HEK293 (cell line): Measurements from ENCODE around the gene CBFB.
A peak's percentile ranks its signal among the peaks of the same experiment; 100 is the strongest.

Experiments used
- CTCF ChIA-PET: fragments of 350-600 bp; formaldehyde crosslinking; extraction: SDS; loops from one replicate; lab custom pipeline; 2021; ENCODE audit warnings: antibody characterized with exemption; lab: Yijun Ruan, JAX
- POLR2A ChIA-PET: fragments of 300-600 bp; formaldehyde crosslinking; extraction: SDS; loops from one replicate; lab custom pipeline; 2020; ENCODE audit warnings: antibody characterized with exemption, inconsistent platforms; lab: Yijun Ruan, JAX
- H3K27ac ChIP-seq: fragments of 200-500 bp; sonication (Bioruptor generic); 2 replicates; pipeline ENCODE4 v1.5.1; 2014; ENCODE audit warnings: low read depth, low read length, control low read depth, inconsistent platforms; ENCODE audit errors: extremely low read depth
- H3K36me3 ChIP-seq, 2 experiments: fragments of 200-500 bp in 1 of 2; sonication (Bioruptor generic) in 1 of 2; 1 replicate in 1 of 2; 2 replicates in 1 of 2; pipeline ENCODE4 v1.5.1; 2014 to 2017; ENCODE audit warnings: inconsistent platforms in 2 of 2, low read length in 2 of 2; ENCODE audit not compliant: control insufficient read depth in 2 of 2, insufficient read depth in 1 of 2
- H3K4me1 ChIP-seq: fragments of 200-500 bp; sonication (Bioruptor generic); 2 replicates; pipeline ENCODE4 v1.5.1; 2014; ENCODE audit warnings: mild to moderate bottlenecking, low read length, inconsistent platforms; ENCODE audit not compliant: control insufficient read depth, insufficient read depth
- H3K4me3 ChIP-seq: 2 replicates; pipeline ENCODE4 v1.5.1; 2011; ENCODE audit warnings: low read depth, mild to moderate bottlenecking, control low read depth, low read length, moderate library complexity
- H3K9me3 ChIP-seq: fragments of 200-500 bp; sonication (Bioruptor generic); 2 replicates; pipeline ENCODE4 v1.5.1; 2014; ENCODE audit warnings: low read depth, low read length, inconsistent platforms; ENCODE audit not compliant: control insufficient read depth, insufficient read depth
- RBAK ChIP-seq: fragments of 450-650 bp; formaldehyde crosslinking; IDR thresholded peaks from 2 replicates; pipeline ENCODE4 v1.5.1; 2016; ENCODE audit warnings: missing biosample characterization, missing genetic modification characterization
- SP7 ChIP-seq: fragments of 450-650 bp; formaldehyde crosslinking; IDR thresholded peaks from 2 replicates; pipeline ENCODE4 v1.5.1; 2016; ENCODE audit warnings: missing biosample characterization, missing genetic modification characterization
- WT1 ChIP-seq: fragments of 450-650 bp; formaldehyde crosslinking; IDR thresholded peaks from 2 replicates; pipeline ENCODE4 v1.5.1; 2016; ENCODE audit warnings: missing biosample characterization, missing genetic modification characterization
- ZBTB21 ChIP-seq: fragments of 450-650 bp; formaldehyde crosslinking; IDR thresholded peaks from 2 replicates; pipeline ENCODE4 v1.5.1; 2017; ENCODE audit warnings: missing biosample characterization, missing genetic modification characterization
- ZBTB7A ChIP-seq: fragments of 450-650 bp; formaldehyde crosslinking; IDR thresholded peaks from 2 replicates; pipeline ENCODE4 v1.5.1; 2016; ENCODE audit warnings: low read depth, missing biosample characterization, missing genetic modification characterization
- ZNF10 ChIP-seq: fragments of 450-650 bp; formaldehyde crosslinking; IDR thresholded peaks from 2 replicates; pipeline ENCODE4 v1.5.1; 2017; ENCODE audit warnings: missing biosample characterization, missing genetic modification characterization
- ZNF19 ChIP-seq: fragments of 450-650 bp; formaldehyde crosslinking; IDR thresholded peaks from 2 replicates; pipeline ENCODE4; 2016; ENCODE audit warnings: missing biosample characterization, missing genetic modification characterization, low read depth
- ZNF2 ChIP-seq: fragments of 450-650 bp; formaldehyde crosslinking; IDR thresholded peaks from 2 replicates; pipeline ENCODE4 v1.5.1; 2016; ENCODE audit warnings: missing biosample characterization, missing genetic modification characterization
- ZNF311 ChIP-seq: fragments of 450-650 bp; formaldehyde crosslinking; IDR thresholded peaks from 2 replicates; pipeline ENCODE4 v1.5.1; 2017; ENCODE audit warnings: missing biosample characterization, missing genetic modification characterization, borderline replicate concordance
- ZNF324 ChIP-seq: fragments of 450-650 bp; formaldehyde crosslinking; IDR thresholded peaks from 2 replicates; pipeline ENCODE4 v1.5.1; 2016; ENCODE audit warnings: missing biosample characterization, missing genetic modification characterization
- ZNF335 ChIP-seq: fragments of 450-650 bp; formaldehyde crosslinking; conservative IDR thresholded peaks from 2 replicates; pipeline ENCODE4 v1.5.1; 2016; ENCODE audit warnings: missing biosample characterization, missing genetic modification characterization
- ZNF341 ChIP-seq: fragments of 450-650 bp; formaldehyde crosslinking; IDR thresholded peaks from 2 replicates; pipeline ENCODE4; 2016; ENCODE audit warnings: low read depth, missing biosample characterization, missing genetic modification characterization
- ZNF473 ChIP-seq: fragments of 450-650 bp; formaldehyde crosslinking; IDR thresholded peaks from 2 replicates; pipeline ENCODE4 v1.5.1; 2017; ENCODE audit warnings: missing biosample characterization, missing genetic modification characterization
- ZNF518A ChIP-seq: fragments of 450-650 bp; formaldehyde crosslinking; conservative IDR thresholded peaks from 2 replicates; pipeline ENCODE4 v1.5.1; 2016; ENCODE audit warnings: low read depth, missing biosample characterization, missing genetic modification characterization
- ZNF529 ChIP-seq: fragments of 450-650 bp; formaldehyde crosslinking; IDR thresholded peaks from 2 replicates; pipeline ENCODE4 v1.5.1; 2017; ENCODE audit warnings: missing genetic modification characterization, missing biosample characterization; ENCODE audit not compliant: insufficient replicate concordance
- ZNF544 ChIP-seq: fragments of 450-650 bp; formaldehyde crosslinking; IDR thresholded peaks from 2 replicates; pipeline ENCODE4 v1.5.0; 2017; ENCODE audit warnings: missing biosample characterization, missing genetic modification characterization
- ZNF621 ChIP-seq: fragments of 450-650 bp; formaldehyde crosslinking; IDR thresholded peaks from 2 replicates; pipeline ENCODE4 v1.5.1; 2017; ENCODE audit warnings: missing biosample characterization, missing genetic modification characterization
- ZNF664 ChIP-seq: fragments of 450-650 bp; formaldehyde crosslinking; IDR thresholded peaks from 2 replicates; pipeline ENCODE4 v1.5.1; 2016; ENCODE audit warnings: missing biosample characterization, missing genetic modification characterization
- ZNF768 ChIP-seq: fragments of 450-650 bp; formaldehyde crosslinking; IDR thresholded peaks from 2 replicates; pipeline ENCODE4 v1.5.1; 2018; ENCODE audit warnings: missing biosample characterization, mild to moderate bottlenecking, missing genetic modification characterization
- ZNF777 ChIP-seq: fragments of 450-650 bp; formaldehyde crosslinking; IDR thresholded peaks from 2 replicates; pipeline ENCODE4 v1.5.1; 2017; ENCODE audit warnings: missing biosample characterization, missing genetic modification characterization, borderline replicate concordance
- ZNF791 ChIP-seq: fragments of 450-650 bp; formaldehyde crosslinking; IDR thresholded peaks from 2 replicates; pipeline ENCODE4 v1.5.1; 2016; ENCODE audit warnings: missing biosample characterization, missing genetic modification characterization
- ZNF837 ChIP-seq: fragments of 450-650 bp; formaldehyde crosslinking; IDR thresholded peaks from 2 replicates; pipeline ENCODE4 v1.5.1; 2016; ENCODE audit warnings: missing biosample characterization, missing genetic modification characterization
- ZSCAN23 ChIP-seq: fragments of 450-650 bp; formaldehyde crosslinking; IDR thresholded peaks from 2 replicates; pipeline ENCODE4 v1.5.1; 2016; ENCODE audit warnings: missing biosample characterization, missing genetic modification characterization
- ZXDB ChIP-seq: fragments of 450-650 bp; formaldehyde crosslinking; IDR thresholded peaks from 2 replicates; pipeline ENCODE4 v1.5.1; 2016; ENCODE audit warnings: missing biosample characterization, missing genetic modification characterization

Gene CBFB

GRCh38 chr16:67024384-67025209, 4.4 kb upstream of the CBFB start:
- POLR2A ChIA-PET: no interaction called here
- Histone ChIP-seq H3K9me3 (no peaks in the 10 kb centered on the region), H3K27ac (no peak overlapping the region), H3K4me1 (peaks cover 5% of the 10 kb centered on the region; the same call in 1 of the 2 replicates), H3K4me3 (no peak overlapping the region), H3K36me3 (no peaks in the 10 kb centered on the region)
- no peak for TF ChIP-seq ZNF791
- TF ChIP-seq ZNF473 (tag by site-specific recombination): no peak
- TF ChIP-seq ZNF2 (tag by site-specific recombination): no peak
- no peak for TF ChIP-seq ZNF768 (tag by site-specific recombination)
- TF ChIP-seq SP7 (tag by site-specific recombination): peak; percentile 95
- TF ChIP-seq ZXDB (tag by site-specific recombination): no peak
- 0 out of 2 replicates have a peak, but pooled peaks have one; percentile 23 for TF ChIP-seq ZNF335 (tag by site-specific recombination)
- TF ChIP-seq ZNF544: no peak
- TF ChIP-seq ZNF777 (tag by site-specific recombination): no peak
- no peak for TF ChIP-seq ZSCAN23 (tag by site-specific recombination)
- no peak for TF ChIP-seq ZNF621 (tag by site-specific recombination)
- peak; percentile 28; the same call in 1 of the 2 replicates for TF ChIP-seq ZBTB21 (tag by site-specific recombination)
- CTCF ChIA-PET: interaction anchor here (0.7 to 13.3 kb wide), 3 partner anchors 11 to 130 kb away, joined by 4 to 155 read pairs (median 104); no protein-coding TSS in a partner anchor

- Histone ChIP-seq H3K36me3 (no peaks in the 10 kb centered on the region), H3K9me3 (no peaks in the 10 kb centered on the region), H3K4me3 (no peak overlapping the region), H3K4me1 (peaks cover 5% of the 10 kb centered on the region; the same call in 1 of the 2 replicates), H3K27ac (no peak overlapping the region)
- no peak for TF ChIP-seq ZNF664 (tag by site-specific recombination)
- no peak for TF ChIP-seq ZNF19
- TF ChIP-seq ZNF837 (tag by site-specific recombination): no peak
- TF ChIP-seq RBAK: no peak
- TF ChIP-seq ZBTB7A: no peak
- TF ChIP-seq ZNF324 (tag by site-specific recombination): no peak
- TF ChIP-seq WT1 (tag by site-specific recombination): no peak
- TF ChIP-seq ZNF473 (tag by site-specific recombination): no peak
- no peak for TF ChIP-seq ZNF341
- no peak for TF ChIP-seq ZNF529 (tag by site-specific recombination)
- no peak for TF ChIP-seq ZNF311 (tag by site-specific recombination)
- ChIA-PET POLR2A (no interaction called here), CTCF (interaction anchor here (0.7 kb wide), 1 partner anchor 12 kb away, joined by 4 read pairs; no protein-coding TSS in a partner anchor)
Measured at GRCh38 chr16:67025210-67025550, 3.8 kb upstream of the CBFB start.

GRCh38 chr16:67026570-67026969, 2.4 kb upstream of the CBFB start:
- TF ChIP-seq ZNF518A (no peak), ZNF10 (tag by site-specific recombination) (no peak)
- CTCF ChIA-PET: interaction anchor here (0.6 to 2.9 kb wide), 7 partner anchors 9 to 161 kb away, joined by 3 to 25 read pairs (median 4); no protein-coding TSS in a partner anchor
- H3K9me3 ChIP-seq: no peaks in the 10 kb centered on the region
- H3K4me3 ChIP-seq: no peak overlapping the region
- peaks cover 5% of the 10 kb centered on the region; the same call in 1 of the 2 replicates for H3K4me1 ChIP-seq
- POLR2A ChIA-PET: interaction anchor here (1.3 to 3.8 kb wide), 2 partner anchors 8 to 13 kb away, joined by 5 to 15 read pairs; no protein-coding TSS in a partner anchor
- H3K36me3 ChIP-seq: peaks cover 0 to 6% of the 10 kb centered on the region in 2 experiments; a peak in 1 of 3 replicates
- no peak overlapping the region for H3K27ac ChIP-seq
